ENCODE data around the gene PRLH. TPM values are rescaled to one million over a fixed set of nuclear protein-coding genes. Genes with fewer than 3 reads are reported as not detected.

Gene PRLH
- total RNA-seq, 1 donor from 2014 or later, result not detected

DNA sequence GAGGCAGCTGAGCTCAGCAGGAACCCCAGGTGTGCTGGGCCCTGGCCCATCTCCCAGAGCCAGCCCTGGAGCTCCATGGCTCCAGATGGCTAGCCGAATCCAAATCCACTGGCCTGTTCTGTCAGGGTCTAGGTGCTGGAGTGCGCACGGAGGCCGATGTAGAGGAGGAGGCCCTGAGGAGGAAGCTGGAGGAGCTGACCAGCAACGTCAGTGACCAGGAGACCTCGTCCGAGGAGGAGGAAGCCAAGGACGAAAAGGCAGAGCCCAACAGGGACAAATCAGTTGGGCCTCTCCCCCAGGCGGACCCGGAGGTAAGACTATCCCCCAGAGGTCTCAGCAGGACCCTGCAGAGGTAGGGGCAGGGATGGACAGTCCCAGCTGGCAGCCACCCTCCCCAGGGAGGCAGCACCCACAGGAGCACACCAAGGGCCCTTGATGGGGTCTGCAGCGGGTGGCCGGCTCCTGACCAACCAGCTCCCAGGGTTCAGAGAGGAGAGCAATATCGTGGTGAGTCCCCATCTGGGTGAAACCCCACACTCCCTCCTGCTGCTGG is 26.1 kb upstream of the PRLH start:
- Mint-ChIP-seq H3K9me3 (peaks cover 3% of the 10 kb centered on the region), H3K4me1 (peaks cover 8% of the 10 kb centered on the region), H3K27me3 (ENCODE audit: low read depth) (no peaks in the 10 kb centered on the region), H3K36me3 (ENCODE audit: low read depth) (no peaks in the 10 kb centered on the region), H3K27ac (ENCODE audit: unreplicated experiment) (no peak overlapping the region), H3K4me3 (no peak overlapping the region)
- no peak for DNase-seq (ENCODE audit: low read depth, low spot score)
- TF ChIP-seq, protein P1, sequence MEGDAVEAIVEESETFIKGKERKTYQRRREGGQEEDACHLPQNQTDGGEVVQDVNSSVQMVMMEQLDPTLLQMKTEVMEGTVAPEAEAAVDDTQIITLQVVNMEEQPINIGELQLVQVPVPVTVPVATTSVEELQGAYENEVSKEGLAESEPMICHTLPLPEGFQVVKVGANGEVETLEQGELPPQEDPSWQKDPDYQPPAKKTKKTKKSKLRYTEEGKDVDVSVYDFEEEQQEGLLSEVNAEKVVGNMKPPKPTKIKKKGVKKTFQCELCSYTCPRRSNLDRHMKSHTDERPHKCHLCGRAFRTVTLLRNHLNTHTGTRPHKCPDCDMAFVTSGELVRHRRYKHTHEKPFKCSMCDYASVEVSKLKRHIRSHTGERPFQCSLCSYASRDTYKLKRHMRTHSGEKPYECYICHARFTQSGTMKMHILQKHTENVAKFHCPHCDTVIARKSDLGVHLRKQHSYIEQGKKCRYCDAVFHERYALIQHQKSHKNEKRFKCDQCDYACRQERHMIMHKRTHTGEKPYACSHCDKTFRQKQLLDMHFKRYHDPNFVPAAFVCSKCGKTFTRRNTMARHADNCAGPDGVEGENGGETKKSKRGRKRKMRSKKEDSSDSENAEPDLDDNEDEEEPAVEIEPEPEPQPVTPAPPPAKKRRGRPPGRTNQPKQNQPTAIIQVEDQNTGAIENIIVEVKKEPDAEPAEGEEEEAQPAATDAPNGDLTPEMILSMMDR (conservative IDR thresholded peaks at IDR 0.05), result no peak

DNA sequence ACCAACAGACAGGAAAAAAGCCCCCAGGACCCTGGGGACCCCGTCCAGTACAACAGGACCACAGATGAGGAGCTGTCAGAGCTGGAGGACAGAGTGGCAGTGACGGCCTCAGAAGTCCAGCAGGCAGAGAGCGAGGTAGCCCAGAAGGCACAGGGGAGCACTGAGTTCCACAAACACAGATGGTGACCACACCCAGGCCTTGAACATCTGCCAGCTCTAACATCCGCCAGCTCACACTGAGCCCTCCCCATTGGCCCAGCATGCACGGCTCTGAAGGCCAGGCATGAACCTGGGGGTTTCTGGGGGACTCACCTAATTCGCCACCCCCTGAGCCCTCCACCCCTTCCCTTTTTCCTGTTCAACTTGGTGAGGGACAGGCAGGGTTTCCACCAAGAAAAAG is 25.6 kb upstream of the PRLH start:
- no peak for DNase-seq (ENCODE audit: low read depth, low spot score)
- no peak overlapping the region for H3K27ac Mint-ChIP-seq (ENCODE audit: unreplicated experiment)
- no peaks in the 10 kb centered on the region for H3K36me3 Mint-ChIP-seq (ENCODE audit: low read depth)
- H3K4me3 Mint-ChIP-seq, result no peak overlapping the region
- peaks cover 3% of the 10 kb centered on the region for H3K9me3 Mint-ChIP-seq
- TF ChIP-seq, protein P1 (conservative IDR thresholded peaks at IDR 0.05), result no peak
- no peaks in the 10 kb centered on the region for H3K27me3 Mint-ChIP-seq (ENCODE audit: low read depth)
- peaks cover 8% of the 10 kb centered on the region for H3K4me1 Mint-ChIP-seq

DNA sequence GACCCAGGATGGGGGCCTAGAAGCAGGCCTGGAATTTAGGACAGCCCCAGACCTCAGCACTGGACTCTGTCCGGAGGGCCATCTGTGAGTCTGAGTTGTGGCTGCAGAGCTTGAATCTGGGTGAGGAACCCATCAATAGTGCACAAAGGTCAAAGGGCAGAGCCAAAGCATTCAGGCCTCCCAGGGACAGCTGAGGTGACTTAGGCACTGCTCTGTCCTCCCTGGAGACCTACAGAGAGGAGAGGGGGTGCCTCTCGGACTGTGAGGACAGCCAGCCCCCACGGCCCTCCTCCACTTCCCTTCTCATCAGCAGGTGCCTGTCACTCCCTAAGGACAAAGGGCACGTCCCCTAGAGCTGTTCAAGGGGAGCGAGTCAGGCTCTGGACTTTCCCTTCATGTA is 25.1 kb upstream of the PRLH start:
- Mint-ChIP-seq H3K27me3 (ENCODE audit: low read depth) (no peaks in the 10 kb centered on the region), H3K4me3 (no peak overlapping the region), H3K4me1 (peaks cover 8% of the 10 kb centered on the region), H3K36me3 (ENCODE audit: low read depth) (no peaks in the 10 kb centered on the region), H3K27ac (ENCODE audit: unreplicated experiment) (no peak overlapping the region), H3K9me3 (peaks cover 3% of the 10 kb centered on the region)
- no peak for DNase-seq (ENCODE audit: low read depth, low spot score)
- TF ChIP-seq, protein P1 (conservative IDR thresholded peaks at IDR 0.05), result no peak

DNA sequence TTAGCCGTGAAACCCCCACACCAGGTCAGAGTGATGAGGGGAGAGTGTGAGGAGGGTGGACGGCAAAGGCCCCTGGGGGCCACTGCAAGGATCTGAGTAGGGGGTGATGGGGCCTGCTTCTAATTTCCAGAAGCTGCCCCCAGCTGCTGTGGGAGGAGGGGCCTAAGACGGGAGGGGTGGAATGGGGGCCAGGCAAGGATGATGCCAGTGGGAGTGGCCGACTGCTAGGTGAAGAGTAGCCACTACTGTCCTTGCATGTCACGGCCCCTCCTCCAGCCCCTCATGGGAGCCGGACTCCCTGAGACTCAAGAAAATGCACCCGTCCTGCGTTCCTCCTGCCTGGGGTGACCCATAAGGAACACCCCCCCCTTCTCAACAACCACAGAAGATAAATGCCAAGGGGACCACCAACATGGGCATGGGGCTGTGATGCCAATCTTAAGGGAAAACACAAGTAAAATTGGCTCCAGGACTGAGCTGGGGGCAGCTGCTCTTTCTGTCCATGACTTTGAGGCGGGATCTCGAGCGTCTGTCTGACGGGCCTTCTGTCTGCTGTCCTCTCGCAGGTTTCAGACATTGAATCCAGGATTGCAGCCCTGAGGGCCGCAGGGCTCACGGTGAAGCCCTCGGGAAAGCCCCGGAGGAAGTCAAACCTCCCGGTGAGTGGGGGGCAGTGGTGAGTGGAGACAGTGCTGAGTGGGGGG is 24.2 kb upstream of the PRLH start:
- no peak overlapping the region for H3K27ac Mint-ChIP-seq (ENCODE audit: unreplicated experiment)
- no peak for DNase-seq (ENCODE audit: low read depth, low spot score)
- no peaks in the 10 kb centered on the region for H3K36me3 Mint-ChIP-seq (ENCODE audit: low read depth)
- TF ChIP-seq, protein P1 (conservative IDR thresholded peaks at IDR 0.05), result no peak
- H3K4me1 Mint-ChIP-seq, result peaks cover 8% of the 10 kb centered on the region
- H3K9me3 Mint-ChIP-seq, result peaks cover 3% of the 10 kb centered on the region
- H3K27me3 Mint-ChIP-seq (ENCODE audit: low read depth), result no peaks in the 10 kb centered on the region
- no peak overlapping the region for H3K4me3 Mint-ChIP-seq

DNA sequence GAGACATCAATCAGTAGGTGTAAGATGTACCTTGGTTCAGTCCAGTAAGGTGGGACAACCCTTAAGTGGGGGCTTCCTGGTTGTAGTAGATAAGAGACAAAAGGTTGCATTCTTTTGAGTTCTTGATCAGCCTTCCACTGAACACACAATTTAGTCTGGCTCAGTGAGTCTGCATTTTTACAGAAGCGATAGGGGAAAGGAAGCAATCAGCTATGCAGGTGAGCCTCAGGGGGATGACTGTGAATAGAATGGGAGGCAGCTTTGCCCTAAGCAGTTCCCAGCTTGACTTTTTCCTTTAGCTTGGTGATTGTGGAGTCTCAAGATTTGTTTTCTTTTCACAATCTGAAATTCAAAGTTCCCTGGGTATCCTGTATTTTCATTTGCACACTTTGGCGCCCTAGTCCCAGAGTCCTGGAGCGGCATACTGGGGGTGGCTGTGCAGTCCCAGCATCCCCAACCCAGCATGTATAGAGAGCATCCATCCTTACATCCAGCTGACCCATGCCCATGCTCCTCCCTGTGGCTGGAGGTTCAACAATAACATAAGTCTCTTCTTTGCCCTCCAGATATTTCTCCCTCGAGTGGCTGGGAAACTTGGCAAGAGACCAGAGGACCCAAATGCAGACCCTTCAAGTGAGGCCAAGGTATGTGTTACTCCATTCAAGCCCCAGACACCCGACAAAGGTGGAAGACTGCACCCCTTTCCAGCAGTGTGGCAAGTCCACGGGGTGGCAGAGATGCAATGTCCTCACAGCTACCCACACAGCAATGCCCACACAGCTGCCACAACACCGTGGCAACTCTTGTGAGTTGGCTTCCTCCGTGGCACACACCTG is 20.1 kb upstream of the PRLH start:
- no peaks in the 10 kb centered on the region for H3K36me3 Mint-ChIP-seq (ENCODE audit: low read depth)
- peaks cover 3% of the 10 kb centered on the region for H3K9me3 Mint-ChIP-seq
- H3K27me3 Mint-ChIP-seq (ENCODE audit: low read depth), result no peaks in the 10 kb centered on the region
- TF ChIP-seq, protein P1 (conservative IDR thresholded peaks at IDR 0.05), result no peak
- no peak overlapping the region for H3K4me3 Mint-ChIP-seq
- H3K4me1 Mint-ChIP-seq, result peaks cover 13% of the 10 kb centered on the region
- H3K27ac Mint-ChIP-seq (ENCODE audit: unreplicated experiment), result no peak overlapping the region
- no peak for DNase-seq (ENCODE audit: low read depth, low spot score)

All from neural crest cell (in vitro differentiated cells).